HG03342 (cell line): ENCODE results near the gene AKAP13.
A peak's percentile ranks its signal among the peaks of the same experiment; 100 is the strongest.
"Not testable (repeated sequence)": the region's sequence is repeated elsewhere in the genome, so short reads cannot be mapped to it uniquely, and the experiment has no call there.

Experiments
- ATAC-seq: cut with Tn5 transposase; IDR thresholded peaks from one replicate; pipeline ENCODE4 v1.9.1; 2021; ENCODE audit warnings: mild to moderate bottlenecking, moderate library complexity; ENCODE audit not compliant: unreplicated experiment

The AKAP13 gene

DNA sequence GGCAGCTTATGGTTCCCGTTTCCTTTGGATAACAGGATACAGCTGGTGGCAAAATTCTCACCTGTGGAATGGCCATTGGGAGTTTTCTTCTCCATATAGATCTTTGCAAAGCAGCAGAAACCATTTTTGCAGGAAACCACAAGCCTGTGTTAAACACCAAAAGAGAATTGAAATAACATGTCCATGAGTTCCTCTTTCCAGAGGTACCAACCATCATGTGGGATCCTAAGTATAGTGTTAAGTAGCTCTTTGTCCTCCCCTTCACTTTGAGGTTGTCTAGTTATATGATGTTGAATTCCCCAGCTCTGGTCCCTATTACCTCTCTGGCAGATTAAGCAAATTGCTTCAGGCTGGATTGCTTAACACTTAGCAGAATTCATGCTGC lies 94.9 kb downstream of the AKAP13 start:
- no peak for ATAC-seq

DNA sequence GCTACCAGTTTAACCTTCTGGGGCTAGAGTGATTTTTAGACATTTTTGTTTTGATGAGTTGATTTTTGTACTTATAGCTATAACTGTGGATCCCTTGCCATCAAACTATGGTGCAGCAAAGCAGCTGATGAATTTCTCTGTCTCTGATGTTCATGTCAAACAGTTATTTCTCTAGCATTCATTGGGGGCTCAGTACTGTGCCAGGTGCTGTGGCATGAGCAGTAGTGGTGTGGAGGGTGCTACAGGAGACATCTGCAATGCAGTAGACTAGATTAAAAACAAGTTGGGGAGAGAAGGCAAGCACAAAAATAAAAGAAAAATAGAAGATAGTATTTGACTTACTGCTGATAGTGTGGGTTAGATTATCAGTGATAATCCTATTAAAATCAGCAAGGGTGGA lies 95.3 kb downstream of the AKAP13 start:
- ATAC-seq, result no peak

GRCh38 chr15:85477061-85477460 lies 96.7 kb downstream of the AKAP13 start:
- ATAC-seq, result no peak

DNA sequence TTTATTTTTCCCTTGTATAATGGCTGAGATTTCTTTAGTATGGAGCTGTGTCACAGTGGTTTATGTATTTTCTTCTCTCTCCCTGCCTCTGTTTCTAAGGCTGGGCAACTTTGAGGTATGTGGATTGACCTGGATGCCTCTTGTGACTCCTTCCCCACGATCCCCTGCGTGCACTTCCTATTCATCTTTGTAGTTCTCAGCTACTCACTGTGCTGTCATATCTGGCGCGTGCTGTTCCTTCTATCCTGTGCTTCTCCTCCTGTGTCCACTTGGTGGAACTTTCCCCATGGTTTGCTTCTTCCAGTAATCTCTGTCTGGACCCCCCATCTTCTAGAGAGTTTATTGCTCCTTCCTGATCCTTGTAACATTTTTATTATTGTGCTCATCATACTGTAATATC lies 97.3 kb downstream of the AKAP13 start:
- no peak for ATAC-seq

DNA sequence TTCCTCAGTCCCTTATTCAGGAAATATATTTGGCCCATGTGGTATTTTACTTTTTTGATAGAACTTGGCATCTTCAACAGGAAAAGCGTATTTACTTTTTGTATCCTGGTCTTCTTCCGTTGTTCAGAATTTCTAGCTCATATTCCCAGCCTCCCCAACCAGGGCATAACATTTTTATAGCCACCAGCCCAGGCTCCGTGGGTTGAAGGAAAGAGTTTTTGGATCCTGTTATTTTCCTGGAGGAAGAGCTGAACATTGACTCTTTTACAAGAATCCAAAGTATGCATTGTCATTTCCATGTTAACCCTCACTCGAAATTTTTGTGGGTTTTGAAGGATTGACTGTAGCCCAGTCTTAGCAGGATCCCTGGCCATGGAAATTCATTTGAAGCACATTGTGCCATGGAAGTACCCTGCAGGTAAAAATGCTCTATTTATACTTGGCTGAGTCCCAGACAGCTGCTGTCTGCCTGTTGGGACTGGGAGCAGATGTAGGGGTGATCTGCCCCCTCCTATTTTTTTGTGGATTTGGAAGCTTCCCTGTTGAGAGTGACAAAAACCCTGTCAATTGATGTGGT lies 98.8 kb downstream of the AKAP13 start:
- no peak for ATAC-seq

- ATAC-seq, result no peak
Observed at GRCh38 chr15:85480923-85481322, 100.5 kb downstream of the AKAP13 start.

DNA sequence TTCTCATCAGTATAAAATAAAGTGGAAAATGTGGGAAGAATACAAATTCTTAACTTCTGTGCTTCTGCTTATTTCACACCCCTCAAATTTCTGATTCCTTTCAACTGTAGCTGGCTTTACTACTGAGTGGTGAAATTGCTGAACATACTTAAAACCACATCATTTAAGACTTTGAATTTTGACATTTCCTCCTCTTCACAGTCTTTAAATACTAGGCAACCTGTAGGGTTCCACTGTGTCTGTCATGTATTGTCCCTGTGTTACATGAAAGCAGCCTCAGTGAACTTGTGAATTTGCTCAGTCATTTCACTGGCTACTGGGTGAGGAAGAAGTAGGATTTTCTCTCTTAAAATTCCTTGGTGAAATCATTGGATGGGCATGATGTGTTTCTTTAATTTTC lies 101.1 kb downstream of the AKAP13 start:
- not testable (repeated sequence) for ATAC-seq

- ATAC-seq, result no peak
Observed at GRCh38 chr15:85482894-85483293, 102.5 kb downstream of the AKAP13 start.

DNA sequence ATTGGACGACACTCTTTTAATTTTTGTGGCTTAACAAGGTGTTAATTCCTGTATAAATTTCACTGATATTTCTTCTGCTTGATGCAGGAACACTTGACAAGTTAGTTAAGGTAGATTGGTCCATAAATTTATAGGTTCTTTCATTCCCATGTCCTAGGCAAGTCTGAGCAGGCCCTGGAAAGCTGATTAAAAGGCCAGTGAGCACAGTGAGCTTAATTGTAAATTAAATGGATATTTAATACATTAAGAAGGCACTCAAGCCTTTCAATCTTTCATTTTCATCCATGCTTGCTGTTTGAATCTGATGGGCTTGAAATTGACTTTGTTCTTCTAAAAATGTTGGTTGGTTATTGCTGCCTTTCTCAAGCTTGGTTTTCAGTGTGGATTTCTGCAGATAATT lies 103.6 kb downstream of the AKAP13 start:
- ATAC-seq, result not testable (repeated sequence)

GRCh38 chr15:85484923-85485322 lies 104.5 kb downstream of the AKAP13 start:
- ATAC-seq, result not testable (repeated sequence)

GRCh38 chr15:85485956-85486567 lies 105.7 kb downstream of the AKAP13 start:
- peak; percentile 76 for ATAC-seq

- not testable (repeated sequence) for ATAC-seq
Observed at GRCh38 chr15:85487796-85488195, 107.4 kb downstream of the AKAP13 start.

- ATAC-seq, result no peak
Observed at GRCh38 chr15:85488997-85489396, 108.6 kb downstream of the AKAP13 start.

GRCh38 chr15:85489773-85490493 lies 109.5 kb downstream of the AKAP13 start:
- no peak for ATAC-seq

DNA sequence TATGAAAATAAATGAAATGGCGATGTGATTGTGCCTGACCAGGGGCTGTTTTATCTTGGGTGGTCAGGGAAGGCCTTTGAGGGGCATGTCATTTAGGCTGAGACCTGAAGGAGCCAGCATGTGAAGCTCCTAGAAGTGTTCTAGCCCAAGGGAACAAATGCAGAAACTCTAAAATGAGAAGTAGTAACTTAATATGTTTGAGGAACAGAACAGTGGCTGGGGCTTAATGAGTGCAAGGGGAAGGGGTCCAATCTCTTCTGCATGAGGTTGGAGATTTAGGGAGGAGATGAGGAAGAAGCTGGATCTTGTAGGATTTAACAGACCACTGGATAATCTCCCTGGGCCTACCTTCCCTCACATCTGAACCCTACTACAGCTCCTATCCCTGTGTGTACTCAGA lies 110.5 kb downstream of the AKAP13 start:
- no peak for ATAC-seq

GRCh38 chr15:85491691-85492090 lies 111.3 kb downstream of the AKAP13 start:
- ATAC-seq, result no peak

DNA sequence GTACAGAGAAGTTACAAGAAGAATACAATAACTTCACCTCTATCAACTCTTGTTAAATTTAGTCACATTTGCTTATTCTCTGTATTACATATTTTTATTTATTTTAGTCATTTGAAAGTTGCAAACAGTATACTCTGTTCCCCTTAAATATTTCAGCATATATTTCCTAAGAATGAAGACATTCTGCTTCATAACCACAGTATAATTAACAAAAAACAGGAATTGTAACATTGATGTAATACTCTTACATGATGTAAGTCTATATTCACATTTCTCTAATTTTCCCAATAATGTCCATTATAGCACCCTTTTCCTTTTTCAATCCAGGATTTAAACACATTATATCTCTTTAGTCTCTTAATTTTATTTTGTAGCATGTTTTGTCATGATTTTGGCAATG lies 112.0 kb downstream of the AKAP13 start:
- ATAC-seq, result no peak

DNA sequence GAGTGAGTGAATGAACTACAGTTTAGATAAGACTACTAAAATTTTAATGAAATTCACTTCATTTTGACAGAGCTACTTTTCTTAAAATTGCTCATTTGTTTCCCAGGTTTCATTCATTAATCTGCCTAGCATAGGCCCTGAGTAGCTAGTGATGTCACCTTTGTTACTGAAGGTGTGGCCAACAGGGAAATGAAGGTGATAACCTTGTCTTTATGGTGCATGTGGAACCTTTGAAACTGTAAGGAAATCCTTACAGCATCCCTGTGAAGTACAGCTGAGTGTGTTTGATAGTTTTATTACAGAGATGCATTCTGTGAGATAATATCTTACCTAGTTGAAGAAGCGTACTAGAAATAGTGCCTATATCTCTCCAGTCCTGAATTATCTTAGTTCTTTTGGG lies 112.9 kb downstream of the AKAP13 start:
- no peak for ATAC-seq

GRCh38 chr15:85494048-85494777 lies 113.8 kb downstream of the AKAP13 start:
- no peak for ATAC-seq

DNA sequence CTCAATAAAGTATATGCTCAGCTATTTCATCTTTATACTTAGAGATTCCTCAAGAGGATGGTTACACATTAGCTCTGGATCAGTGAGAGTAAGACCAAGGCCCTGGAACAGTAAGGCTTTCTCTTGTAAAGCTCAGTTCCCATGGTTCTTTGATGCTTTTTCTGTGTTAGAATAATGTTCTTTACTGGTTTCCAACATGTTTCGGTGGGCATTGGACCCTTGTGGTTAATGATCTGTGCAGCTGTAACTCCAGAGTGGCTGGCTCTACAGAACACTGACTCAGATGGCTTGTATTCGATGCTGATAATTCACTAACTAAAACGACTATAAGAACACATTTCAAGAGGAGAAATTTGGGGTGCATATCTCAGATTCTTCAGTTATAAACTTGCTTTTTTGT lies 114.7 kb downstream of the AKAP13 start:
- no peak for ATAC-seq

- ATAC-seq, result no peak
Observed at GRCh38 chr15:85495544-85495943, 115.1 kb downstream of the AKAP13 start.

DNA sequence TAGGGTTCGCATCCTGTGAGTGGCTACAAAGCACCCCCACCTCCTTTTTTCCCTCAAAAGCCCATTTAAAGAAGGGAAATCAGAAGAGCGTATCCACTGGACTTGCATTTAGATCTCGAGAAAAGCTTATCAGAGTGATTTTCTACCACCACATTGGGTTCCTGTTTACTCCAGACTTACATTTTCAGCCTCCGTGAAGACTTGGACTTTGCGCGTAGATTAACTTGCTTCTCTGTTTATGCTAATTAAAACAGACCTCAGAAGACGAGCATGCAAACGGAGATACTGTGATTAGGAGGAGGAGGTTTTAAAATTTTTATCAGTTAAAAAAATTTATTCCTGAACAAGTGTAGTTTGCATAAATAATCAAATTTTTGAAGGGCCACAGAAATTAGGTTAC lies 115.7 kb downstream of the AKAP13 start:
- ATAC-seq, result no peak
